DMS153 (cell line): Measurements from ENCODE around the gene ACSF3.

Source experiments
- DNase-seq: peaks from one replicate; lab custom pipeline; 2025; lab: John Stamatoyannopoulos, UW

The ACSF3 gene

GRCh38 chr16:89190150-89190958 lies 96.7 kb downstream of the ACSF3 start:
- no peak for DNase-seq

GRCh38 chr16:89191033-89191900 lies 97.6 kb downstream of the ACSF3 start:
- DNase-seq = no peak

- no peak for DNase-seq
Observed at GRCh38 chr16:89191901-89192185, 98.2 kb downstream of the ACSF3 start.

GRCh38 chr16:89192186-89192955 lies 98.7 kb downstream of the ACSF3 start:
- peak; percentile 28 for DNase-seq

GRCh38 chr16:89192956-89193575 lies 99.4 kb downstream of the ACSF3 start:
- peak; percentile 26 for DNase-seq

- no peak for DNase-seq
Observed at GRCh38 chr16:89193576-89194293, 100.1 kb downstream of the ACSF3 start.

GRCh38 chr16:89194340-89195311 lies 101.0 kb downstream of the ACSF3 start:
- DNase-seq = no peak

- DNase-seq = no peak
Observed at GRCh38 chr16:89195521-89196171, 102.0 kb downstream of the ACSF3 start.

GRCh38 chr16:89197033-89197632 lies 103.5 kb downstream of the ACSF3 start:
- DNase-seq = no peak

- no peak for DNase-seq
Observed at GRCh38 chr16:89197633-89198416, 104.2 kb downstream of the ACSF3 start.

GRCh38 chr16:89198417-89199240 lies 105.0 kb downstream of the ACSF3 start:
- DNase-seq = no peak

- no peak for DNase-seq
Observed at GRCh38 chr16:89199241-89200123, 105.8 kb downstream of the ACSF3 start.

- no peak for DNase-seq
Observed at GRCh38 chr16:89200124-89200849, 106.6 kb downstream of the ACSF3 start, which contains the start of gene SLC22A31. SLC22A31 (minus strand) TSS chr16:89200537; CDS start chr16:89200501, 36 bp downstream.

- no peak for DNase-seq
Observed at GRCh38 chr16:89200850-89201411, 107.3 kb downstream of the ACSF3 start.
